NCI-H187 treated with DMSO at 0.1 percent for 48 hours (cell line): Measurements from ENCODE around the gene NASP.

ENCODE experiments used
- DNase-seq: peaks from one replicate; lab custom pipeline; 2025; lab: John Stamatoyannopoulos, UW

The NASP gene, protein sequence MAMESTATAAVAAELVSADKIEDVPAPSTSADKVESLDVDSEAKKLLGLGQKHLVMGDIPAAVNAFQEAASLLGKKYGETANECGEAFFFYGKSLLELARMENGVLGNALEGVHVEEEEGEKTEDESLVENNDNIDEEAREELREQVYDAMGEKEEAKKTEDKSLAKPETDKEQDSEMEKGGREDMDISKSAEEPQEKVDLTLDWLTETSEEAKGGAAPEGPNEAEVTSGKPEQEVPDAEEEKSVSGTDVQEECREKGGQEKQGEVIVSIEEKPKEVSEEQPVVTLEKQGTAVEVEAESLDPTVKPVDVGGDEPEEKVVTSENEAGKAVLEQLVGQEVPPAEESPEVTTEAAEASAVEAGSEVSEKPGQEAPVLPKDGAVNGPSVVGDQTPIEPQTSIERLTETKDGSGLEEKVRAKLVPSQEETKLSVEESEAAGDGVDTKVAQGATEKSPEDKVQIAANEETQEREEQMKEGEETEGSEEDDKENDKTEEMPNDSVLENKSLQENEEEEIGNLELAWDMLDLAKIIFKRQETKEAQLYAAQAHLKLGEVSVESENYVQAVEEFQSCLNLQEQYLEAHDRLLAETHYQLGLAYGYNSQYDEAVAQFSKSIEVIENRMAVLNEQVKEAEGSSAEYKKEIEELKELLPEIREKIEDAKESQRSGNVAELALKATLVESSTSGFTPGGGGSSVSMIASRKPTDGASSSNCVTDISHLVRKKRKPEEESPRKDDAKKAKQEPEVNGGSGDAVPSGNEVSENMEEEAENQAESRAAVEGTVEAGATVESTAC

DNA sequence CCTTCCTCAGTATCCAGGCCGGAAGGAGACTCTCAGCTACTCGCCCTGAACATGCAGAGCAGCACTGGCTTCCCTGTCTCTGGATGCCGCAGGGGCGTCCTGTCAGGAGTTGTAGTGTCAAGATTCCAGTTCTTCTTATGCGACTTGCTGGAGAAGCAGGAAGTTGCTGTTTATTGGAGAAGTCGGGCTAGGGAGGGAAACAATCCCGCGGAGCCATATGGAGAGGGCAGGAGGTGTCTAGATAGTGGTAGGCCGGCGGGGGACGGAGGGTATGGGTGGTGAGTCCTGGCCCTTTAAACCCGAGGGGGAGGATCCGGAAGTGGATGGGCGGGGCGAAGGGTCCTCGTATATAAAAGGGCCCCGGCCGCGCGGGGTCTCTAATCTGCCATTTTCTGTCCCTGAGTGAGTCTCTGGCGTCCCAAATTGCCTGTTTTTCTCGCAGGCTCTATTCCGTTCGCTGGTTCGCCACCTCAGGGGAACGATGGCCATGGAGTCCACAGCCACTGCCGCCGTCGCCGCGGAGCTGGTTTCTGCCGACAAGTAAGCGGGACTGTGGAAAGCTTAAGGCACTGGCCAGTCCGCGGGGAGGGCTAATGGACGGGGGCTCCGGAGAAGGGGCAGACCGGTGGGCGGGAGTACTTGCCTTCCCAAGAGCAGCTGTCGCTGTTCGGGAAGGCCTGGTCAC lies at the start of gene NASP:
Gene NASP (plus strand): TSS at position 376 of the 685 bp plus-strand sequence. CDS start 106 bp downstream, at position 482.
- DNase-seq, result peak; percentile 53

DNA sequence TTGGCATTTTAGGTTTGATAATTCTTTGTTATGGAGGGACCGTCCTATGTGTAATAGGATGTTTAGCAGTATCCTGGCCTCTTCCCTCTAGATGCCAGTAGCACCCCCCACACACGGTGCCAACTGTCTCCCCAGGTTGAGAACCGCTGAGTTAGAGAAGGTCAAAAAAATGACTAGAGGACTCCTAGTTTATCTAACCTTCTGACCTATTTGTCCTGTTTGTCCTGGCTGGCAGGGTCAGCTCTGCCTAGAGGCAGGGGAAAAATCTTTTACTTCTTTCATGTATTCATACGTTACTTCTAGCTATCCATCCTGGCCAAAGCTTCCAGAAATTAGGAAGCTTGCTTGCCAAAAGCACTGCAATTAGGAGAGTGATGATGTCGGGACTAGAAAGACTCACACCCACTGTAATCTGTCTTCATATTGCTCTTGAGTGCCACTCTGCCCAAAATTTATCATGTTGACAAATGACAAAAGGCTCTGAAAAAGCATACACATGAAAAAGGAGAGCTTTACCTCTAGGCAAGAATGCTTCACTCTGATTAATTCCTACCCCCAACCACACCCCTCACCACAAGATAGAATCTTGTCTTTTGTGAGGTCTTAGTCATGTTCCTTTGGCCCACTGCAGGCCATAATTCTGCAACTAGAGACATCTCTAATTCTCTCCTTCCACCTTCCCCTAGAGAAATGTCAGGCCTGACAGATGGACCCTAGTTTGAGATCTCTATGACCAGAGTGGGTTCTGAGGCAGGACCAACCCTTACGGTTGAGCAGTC lies 47.7 kb upstream of the NASP start:
- DNase-seq, result no peak

DNA sequence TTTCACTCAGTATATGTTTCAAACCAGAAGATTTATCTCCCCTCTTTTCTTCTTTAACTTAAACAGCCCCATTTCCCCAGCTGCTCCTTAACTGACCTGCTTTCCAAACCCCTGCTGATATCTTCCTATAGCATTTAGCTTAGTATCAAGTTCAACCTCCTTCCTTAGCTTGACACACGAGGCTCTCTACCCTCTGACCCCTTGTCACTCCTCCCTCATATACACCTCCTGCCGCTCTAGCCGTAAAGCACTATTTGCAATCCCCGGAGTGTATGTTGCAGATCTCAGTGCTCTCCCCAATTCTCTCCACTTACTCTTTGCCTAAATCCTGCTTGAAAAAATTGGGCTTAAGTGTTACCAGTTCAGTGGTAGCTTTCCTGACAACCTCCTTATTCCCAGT lies 47.0 kb upstream of the NASP start:
- DNase-seq, result no peak

DNA sequence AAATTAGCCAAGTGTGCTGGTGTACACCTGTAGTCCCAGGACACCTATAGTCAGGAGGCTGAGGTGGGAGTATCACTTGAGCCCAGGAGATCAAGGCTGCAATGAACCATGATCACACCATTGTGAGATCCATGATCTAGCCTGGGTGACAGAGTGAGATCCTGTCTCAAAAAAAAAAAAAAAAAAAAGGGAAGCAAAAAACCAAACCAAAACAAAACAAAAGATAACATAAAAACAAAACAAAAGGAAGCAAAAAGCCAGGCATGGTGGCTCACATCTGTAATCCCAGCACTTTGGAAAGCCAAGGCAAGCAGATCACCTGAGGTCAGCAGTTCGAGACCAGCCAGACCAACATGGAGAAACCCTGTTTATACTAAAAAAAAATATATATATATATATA lies 42.6 kb upstream of the NASP start:
- DNase-seq, result no peak

DNA sequence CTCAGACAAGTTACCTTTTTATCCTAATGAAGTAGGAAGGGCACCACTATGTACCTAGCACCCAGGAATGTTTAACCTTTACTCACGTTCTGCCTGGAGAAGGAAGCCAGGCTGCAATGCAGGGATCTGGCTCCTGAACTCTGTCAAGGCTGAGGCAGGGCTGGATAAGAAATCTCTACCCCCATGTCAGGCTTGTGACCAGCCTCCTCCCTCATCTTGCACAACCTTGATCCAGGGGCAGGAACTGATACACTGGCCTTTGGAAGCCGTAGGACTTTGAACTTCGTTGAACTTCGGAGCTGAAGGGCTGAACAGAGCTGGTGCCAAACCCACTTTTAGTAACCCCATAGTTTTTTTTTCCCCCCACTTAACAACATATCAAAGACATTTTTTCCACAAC lies 41.2 kb upstream of the NASP start:
- DNase-seq, result no peak

DNA sequence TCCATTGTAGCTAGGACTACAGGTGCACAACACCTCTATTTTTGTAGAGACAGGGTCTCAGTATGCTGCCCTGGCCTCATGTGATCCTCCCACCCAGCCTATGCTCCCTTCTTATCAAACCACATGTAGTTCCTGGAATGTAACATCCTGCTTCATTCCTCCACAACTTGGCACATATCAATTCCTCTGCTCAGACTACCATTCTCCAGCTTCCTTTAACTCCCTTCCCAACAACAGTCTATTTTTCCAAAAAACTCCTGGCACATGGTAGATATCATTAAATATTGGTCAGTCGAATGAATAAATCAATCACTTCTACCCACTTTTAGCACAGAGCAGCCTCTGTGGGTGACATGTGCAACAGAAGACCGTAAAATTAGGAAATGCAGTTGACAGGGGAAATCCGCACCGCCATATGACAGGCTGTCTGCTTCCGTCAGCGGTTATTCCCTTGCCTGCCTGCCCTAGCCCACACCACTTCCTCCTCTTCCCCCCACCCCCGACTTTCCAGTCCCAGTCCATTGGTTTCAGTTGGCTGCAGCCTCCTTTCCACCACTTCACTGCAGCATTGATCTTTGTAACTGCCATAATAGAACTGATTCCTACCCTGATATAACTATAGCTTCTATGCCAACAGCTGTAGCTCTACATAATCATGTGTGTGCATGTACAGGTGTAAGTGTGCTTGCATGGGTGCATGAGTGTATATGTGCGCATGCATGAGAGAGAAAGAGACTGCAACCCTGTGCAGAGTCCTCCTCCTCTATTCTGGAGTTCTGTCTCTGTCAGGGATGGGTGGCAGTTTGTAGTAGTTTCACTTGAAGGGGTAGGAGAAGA lies 40.0 kb upstream of the NASP start:
- DNase-seq, result no peak

DNA sequence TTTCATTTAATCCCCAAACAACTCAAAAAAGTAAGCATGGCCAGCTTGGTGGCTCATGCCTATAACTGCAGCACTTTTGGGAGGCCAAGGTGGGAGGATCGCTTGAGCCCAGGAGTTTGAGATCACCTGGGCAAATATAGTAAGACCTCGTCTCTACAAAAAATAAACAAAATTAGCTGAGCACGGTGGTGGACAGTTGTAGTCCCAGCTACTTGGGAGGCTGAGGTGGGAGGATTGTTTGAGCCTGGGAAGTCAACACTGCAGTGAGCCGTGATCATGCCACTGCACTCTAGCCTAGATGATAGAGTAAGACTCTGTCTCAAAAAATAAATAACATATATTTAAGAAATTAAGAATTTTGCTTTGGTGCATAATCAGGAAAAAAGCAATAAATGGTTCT lies 39.3 kb upstream of the NASP start:
- no peak for DNase-seq

DNA sequence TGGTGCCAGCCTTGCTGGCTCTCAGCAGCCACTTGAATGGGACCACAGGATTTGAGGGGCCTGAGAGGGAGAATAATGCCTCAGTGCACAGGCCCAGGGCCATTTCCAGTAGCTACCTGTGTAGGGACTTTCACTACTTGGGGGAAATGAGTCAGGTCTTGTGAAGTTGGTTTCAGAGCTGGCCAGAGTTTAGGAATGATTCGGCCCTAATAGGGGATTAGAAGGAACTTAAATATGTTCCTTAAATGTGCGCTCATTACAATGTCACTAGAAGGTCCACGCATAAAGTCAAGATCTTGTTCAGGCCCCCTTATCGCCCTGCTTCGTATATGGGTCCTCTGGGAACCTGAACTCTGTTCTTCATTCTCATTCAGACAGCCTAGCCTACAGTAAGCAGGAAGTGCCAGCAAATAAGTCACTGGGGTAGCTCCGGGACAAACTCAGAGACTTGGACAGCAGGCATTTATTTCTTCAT lies 38.8 kb upstream of the NASP start:
- DNase-seq, result no peak

DNA sequence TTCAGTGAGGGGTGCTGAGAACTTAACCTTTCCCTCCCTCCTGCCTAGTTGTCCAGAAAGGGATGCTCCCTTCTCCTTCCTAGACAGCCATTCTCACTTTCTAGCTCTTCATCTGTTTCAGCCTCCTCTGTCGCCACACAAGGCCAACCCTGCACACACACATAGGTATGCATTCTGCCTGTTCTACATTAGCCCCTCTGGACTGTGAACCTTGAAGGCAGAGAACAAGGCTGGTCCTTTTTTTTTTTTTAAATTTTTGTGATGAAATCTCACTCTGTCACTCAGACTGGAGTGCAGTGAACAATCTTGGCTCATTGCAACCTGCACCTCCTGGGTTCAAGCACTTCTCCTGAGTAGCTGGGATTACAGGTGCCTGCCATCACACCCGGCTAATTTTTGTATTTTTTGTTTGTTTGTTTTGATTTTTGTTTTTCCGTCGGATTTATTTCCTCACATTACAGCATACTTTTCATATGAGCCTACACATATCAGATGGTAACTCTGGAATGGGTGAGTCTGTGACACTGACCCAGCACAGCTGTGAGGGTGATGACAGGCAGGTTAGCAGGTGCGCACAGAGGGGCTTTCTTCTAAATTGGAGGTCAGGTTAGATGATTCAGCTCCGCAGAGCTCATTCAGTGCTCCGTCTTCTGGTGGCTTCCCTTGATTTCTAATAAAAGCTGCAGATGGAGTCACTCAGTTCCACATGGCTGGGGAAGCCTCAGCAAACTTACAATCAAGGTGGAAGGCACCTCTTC lies 38.1 kb upstream of the NASP start:
- DNase-seq, result no peak

DNA sequence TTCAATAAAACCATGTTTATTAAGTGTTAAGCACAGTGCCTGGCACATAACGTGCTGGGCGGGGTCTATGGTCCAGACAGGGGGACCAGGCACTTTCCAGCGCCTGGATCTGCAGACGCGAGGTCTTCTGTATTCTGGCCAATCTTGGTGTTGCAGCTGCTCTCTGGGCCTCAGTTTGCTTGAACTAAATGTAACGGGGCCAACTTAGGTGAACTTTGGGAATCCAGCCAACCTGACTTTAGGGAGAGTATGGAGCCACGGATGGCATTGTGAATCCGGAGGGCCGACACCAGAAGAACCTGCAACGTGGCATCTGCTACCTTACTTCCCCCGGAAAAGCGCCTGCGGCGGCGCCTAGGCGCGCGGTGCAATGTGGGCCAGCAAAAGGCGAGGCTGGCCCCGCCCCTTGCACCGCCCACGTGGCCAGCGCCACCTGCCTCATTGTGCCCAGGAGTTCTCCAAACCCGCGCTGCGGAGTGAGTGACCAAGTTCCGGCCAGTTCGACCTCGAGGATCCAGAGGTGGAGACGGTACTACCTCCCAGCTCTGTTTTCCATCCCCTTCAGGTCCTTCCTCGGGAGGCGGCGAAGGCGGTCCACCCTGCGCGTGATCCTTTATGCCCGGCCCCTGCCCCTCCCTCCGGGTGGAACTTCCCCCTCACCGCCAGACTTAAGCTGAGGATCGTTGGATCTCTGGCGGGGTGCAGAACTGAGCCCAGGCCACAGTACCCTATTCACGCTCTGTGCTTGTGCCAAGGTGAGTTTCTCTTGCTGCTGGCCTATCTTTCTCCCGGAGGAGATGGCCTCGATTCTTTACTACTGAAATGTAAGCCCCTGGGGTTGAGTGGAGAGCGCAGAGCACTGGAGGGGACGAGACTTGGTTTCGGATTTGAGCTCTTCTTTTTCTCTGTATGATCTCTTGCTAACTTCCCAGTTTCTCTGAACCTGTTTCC lies 33.2 kb upstream of the NASP start, which contains the start of gene AKR1A1:
Gene AKR1A1 (plus strand): TSS at position 426 of the 951 bp plus-strand sequence. CDS start 10,969 bp downstream, outside the sequence.
- peak; percentile 59 for DNase-seq

DNA sequence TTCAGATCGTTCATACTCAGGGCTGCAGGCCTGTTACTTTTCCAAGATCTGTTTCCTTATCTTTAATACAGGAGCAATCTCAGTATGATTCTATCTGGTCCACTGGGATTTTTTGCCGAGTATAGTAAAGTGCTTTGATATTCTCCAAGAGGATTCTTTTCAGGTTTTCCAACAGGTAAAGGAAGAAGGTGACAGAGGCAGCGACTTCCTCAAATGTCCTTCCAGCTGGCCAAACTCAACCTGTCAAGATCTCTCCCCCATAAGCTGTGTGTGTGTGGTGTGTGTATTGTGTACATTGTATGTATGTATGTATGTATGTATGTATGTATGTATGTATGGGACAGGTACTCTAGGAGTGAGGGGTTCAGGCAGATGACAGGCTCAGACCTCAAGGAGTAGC lies 32.2 kb upstream of the NASP start:
- no peak for DNase-seq

DNA sequence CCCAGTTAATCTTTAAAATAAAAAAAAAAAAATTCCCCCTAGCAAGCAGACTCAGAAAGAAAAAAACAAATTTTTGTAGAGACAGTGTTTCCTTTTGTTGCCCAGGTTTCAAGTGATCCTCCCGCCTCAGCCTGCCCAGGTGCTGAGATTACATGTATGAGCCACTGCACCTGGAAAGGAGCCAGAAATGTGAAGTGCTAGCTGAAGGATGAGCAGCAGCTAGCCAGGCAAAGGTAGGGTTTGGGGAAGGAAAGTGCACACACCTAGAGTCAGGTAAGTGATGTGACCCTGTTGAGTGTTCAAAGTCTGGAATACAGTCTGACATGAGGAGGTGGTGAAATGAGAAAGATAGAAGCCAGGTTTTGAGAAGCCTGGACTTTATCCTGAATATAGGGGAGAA lies 31.5 kb upstream of the NASP start:
- peak; percentile 69 for DNase-seq

DNA sequence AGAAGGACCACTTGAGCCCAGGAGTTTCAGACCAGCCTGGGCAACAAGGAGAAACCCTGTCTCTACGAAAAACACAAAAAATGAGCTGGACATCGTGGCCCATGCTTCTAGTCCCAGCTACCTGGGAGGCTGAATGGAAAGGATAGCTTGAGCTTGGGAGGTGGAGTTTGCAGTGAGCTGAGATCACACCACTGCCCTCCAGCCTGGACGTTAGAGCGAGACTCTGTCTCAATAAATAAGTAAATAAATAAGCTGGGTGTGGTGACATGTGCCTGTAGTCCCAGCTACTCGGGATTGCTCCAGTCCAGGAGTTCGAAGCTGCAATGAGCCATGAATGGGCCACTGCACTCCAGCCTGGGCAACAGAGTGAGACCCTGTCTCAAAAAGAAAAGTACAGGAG lies 29.6 kb upstream of the NASP start:
- DNase-seq, result no peak

DNA sequence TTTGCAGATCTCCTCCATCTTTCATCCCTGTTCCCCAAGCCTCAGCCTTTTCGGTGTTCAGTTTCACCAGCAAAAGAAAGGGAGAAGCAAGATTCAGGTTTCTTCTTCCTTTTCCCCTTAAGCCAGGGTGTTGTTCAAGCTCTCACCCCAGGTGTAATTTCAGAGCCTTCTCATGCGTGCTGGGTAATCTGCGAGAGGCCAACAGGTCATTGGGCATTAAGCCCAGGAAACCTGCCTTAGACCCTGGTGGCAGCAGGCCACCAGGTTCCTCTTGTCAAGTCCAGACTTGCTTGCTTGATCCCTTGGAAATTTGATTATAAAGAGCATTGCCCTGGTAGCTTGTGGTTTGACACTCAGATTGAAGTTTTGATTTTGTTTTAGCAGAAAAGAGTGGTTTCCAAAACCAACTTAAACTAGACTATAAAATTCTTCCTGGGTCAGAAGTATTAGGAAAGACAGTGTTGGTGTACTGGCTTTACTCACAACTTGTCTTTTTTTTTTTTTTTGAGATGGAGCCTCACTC lies 26.4 kb upstream of the NASP start:
- DNase-seq, result no peak

DNA sequence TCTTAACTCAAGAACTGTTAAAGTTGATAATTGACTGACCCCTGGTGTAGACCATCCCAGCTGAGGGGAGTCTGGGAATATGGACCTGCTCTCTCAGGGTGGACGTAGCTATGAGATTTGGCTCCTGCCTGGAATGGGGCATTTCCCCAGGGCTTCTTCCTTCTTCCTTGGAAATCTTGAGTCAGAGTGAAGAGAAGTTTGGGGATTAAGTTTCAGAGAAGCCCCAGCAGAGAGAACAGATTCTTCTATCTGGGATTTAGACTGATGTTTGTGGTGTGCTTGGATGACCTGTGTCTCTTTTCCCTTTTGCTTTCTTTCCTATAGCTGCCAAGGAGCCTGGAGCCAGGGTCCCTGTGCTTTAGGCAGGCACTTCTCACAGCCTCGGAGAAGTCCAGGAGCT lies 20.0 kb upstream of the NASP start:
- no peak for DNase-seq

DNA sequence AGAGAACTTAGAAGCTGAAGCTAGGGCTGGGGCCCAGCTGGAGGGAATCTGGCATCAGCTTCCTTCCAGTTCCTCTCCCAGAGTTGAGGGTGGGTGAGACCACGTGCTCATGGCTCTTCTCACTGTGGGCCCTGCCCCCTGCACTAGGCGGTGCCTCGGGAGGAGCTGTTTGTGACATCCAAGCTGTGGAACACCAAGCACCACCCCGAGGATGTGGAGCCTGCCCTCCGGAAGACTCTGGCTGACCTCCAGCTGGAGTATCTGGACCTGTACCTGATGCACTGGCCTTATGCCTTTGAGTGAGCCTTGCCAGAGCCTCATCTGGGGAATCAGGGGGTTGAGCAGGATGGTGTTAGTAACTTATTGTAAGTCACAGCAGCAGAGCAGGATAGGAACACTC lies 17.1 kb upstream of the NASP start:
- DNase-seq, result no peak

DNA sequence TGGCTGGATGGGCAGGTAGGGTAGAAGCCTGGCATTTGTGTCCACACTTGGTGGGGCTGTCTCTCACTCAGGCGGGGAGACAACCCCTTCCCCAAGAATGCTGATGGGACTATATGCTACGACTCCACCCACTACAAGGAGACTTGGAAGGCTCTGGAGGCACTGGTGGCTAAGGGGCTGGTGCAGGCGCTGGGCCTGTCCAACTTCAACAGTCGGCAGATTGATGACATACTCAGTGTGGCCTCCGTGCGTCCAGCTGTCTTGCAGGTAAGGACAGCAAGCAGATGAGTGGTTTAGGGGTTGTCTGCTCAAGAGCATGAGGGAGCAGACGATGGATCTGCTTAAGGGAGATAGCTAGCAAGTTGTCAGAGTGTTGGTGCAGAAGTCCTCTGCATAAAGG lies 15.9 kb upstream of the NASP start:
- no peak for DNase-seq

DNA sequence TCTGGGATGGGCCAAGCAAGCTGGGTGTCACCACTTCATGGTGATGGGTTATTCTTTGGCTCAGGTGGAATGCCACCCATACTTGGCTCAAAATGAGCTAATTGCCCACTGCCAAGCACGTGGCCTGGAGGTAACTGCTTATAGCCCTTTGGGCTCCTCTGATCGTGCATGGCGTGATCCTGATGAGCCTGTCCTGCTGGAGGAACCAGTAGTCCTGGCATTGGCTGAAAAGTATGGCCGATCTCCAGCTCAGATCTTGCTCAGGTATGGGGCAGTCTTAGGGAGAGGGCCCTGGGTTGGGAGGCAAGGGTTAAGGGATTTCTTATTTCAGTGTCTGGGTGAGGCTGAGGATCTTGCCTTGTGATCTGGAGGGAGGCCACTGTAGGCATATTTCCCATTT lies 15.4 kb upstream of the NASP start:
- DNase-seq, result no peak

DNA sequence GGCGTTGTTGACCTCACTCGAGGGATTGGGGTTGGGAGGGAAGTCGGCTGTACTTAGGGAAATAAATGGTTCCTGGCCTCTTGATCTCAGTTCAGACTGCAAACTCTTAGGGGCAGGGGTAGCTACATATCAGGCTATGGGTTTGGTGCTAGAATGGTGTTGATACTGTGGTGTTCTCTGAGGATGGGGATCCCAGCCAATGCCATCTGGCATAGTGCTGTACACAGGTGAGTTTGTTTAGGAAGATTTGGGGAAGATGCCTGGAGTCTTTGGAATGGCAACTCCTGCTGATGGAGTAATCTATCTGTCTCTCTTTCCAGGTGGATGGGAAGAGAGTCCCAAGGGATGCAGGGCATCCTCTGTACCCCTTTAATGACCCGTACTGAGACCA lies 14.3 kb upstream of the NASP start:
- no peak for DNase-seq
